Bronchial epithelial cell (primary cell): ENCODE results near the gene MBOAT7. TPM values are rescaled to one million over a fixed set of nuclear protein-coding genes. Genes with fewer than 3 reads are reported as not detected.

Experiments used
- DNase-seq: peaks from one replicate; pipeline ENCODE4 v3.0.0-alpha.2; 2010; ENCODE audit warnings: low read depth
- FAIRE-seq: peaks from 2 replicates; lab custom pipeline; 2011; peaks lifted over from hg19 to GRCh38; lab: Jason Lieb, UNC
- H3K27me3 ChIP-seq: 2 replicates; pipeline ENCODE4 v1.5.1; 2011; ENCODE audit warnings: low read length; ENCODE audit not compliant: control insufficient read depth, insufficient read depth
- H3K36me3 ChIP-seq: 2 replicates; pipeline ENCODE4 v1.5.1; 2011; ENCODE audit warnings: low read length; ENCODE audit not compliant: control insufficient read depth, insufficient read depth
- H3K4me3 ChIP-seq: 2 replicates; pipeline ENCODE4 v1.5.1; 2011; ENCODE audit warnings: mild to moderate bottlenecking, low read depth, low read length, control low read depth
- total RNA-seq: library from RNA; depleted of rRNA; stranded (reverse); fragments of >200 nt; gene quantifications from 2 replicates; pipeline ENCODE4 v1.2.1, GENCODE V29; 2014
- TF ChIP-seq, protein P1 (sequence below): IDR thresholded peaks from 2 replicates; pipeline ENCODE4 v1.5.1; 2011; ENCODE audit warnings: mild to moderate bottlenecking, moderate library complexity, low read length, control low read depth, inconsistent platforms; ENCODE audit not compliant: insufficient read depth, severe bottlenecking

Gene MBOAT7
- total RNA-seq, 1 donor from 2014 or later = 6.8 TPM

DNA sequence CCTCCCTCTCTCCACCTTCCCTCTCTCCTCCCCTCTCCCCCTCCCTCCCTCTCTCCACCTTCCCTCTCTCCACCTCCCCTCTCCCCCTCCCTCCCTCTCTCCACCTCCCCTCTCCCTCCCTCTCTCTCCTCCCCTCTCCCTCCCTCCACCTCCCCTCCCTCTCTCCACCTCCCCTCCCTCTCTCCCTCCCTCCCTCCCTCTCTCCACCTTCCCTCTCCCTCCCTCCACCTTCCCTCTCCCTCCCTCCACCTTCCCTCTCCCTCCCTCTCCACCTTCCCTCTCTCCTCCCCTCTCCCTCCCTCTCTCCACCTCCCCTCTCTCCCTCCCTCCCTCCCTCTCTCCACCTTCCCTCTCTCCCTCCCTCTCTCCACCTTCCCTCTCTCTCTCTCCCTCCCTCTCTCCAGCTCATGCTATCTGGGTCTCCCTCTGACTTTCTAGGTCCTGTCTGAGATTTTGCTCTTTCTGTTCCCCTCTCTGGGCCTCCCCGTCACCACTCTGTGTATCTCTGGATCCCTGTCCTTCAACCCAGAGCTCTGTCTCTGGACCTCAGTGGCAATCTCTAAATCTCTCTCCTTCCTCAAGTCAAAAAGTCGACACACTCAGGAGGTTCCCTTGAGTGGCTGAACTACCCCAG lies 55.3 kb downstream of the MBOAT7 start:
- FAIRE-seq (peak; percentile 13), DNase-seq (no peak)
- Histone ChIP-seq H3K4me3 (no peak overlapping the region), H3K36me3 (peaks cover 4% of the 10 kb centered on the region), H3K27me3 (no peaks in the 10 kb centered on the region)
- TF ChIP-seq, protein P1, sequence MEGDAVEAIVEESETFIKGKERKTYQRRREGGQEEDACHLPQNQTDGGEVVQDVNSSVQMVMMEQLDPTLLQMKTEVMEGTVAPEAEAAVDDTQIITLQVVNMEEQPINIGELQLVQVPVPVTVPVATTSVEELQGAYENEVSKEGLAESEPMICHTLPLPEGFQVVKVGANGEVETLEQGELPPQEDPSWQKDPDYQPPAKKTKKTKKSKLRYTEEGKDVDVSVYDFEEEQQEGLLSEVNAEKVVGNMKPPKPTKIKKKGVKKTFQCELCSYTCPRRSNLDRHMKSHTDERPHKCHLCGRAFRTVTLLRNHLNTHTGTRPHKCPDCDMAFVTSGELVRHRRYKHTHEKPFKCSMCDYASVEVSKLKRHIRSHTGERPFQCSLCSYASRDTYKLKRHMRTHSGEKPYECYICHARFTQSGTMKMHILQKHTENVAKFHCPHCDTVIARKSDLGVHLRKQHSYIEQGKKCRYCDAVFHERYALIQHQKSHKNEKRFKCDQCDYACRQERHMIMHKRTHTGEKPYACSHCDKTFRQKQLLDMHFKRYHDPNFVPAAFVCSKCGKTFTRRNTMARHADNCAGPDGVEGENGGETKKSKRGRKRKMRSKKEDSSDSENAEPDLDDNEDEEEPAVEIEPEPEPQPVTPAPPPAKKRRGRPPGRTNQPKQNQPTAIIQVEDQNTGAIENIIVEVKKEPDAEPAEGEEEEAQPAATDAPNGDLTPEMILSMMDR = no peak

DNA sequence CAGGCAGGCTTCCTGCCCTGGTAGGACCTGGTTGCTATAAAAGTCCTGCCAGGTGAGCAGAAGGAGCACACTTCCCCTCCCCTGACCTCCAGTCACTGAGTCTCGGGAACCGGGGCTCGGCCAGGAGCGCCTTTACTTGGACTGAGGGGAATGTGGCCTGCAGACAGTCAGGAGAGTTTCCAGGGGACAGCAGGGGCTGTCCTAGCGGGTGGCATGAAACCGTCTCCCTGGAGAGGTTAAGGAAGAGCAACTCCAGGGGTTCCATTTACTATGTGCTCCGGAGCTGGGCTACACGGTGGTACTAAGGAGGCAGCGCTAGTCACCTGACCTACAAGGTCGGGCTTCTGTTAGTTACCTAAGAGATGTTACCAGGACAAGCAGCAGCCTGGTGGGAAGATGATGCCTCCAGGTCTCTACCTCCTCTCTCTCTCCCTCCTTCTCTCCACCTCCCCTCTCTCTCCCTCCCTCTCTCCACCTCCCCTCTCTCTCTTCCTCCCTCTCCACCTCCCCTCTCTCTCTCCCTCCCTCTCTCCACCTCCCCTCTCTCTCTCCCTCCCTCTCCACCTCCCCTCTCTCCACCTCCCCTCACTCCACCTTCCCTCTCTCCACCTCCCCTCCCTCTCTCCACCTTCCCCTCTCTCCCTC lies 55.9 kb downstream of the MBOAT7 start:
- FAIRE-seq (no peak), DNase-seq (peak; percentile 32)
- Histone ChIP-seq H3K36me3 (peaks cover 4% of the 10 kb centered on the region), H3K27me3 (no peaks in the 10 kb centered on the region), H3K4me3 (no peak overlapping the region)
- TF ChIP-seq, protein P1 = no peak

DNA sequence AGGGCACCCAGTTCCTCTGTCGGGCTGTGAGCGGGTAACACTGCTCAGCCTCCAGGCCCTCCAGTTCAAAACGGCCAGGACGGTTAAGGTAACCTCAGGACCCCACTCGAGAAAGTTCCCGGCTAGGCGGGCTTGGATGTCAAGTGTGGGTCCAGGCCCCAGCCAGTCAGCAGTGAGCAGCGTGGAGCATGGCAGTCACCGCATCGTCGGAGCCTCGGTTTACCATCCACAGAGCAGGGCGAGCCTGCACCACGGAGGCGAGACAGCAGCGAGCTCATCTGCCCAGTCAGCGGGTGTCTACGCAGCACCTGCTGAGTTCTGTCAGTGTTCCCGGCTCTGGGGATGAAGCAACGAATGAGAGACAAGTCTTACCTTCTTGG lies 59.8 kb downstream of the MBOAT7 start:
- FAIRE-seq (no peak), DNase-seq (no peak)
- Histone ChIP-seq H3K27me3 (no peaks in the 10 kb centered on the region), H3K36me3 (peaks cover 15% of the 10 kb centered on the region), H3K4me3 (no peak overlapping the region)
- TF ChIP-seq, protein P1 = no peak

DNA sequence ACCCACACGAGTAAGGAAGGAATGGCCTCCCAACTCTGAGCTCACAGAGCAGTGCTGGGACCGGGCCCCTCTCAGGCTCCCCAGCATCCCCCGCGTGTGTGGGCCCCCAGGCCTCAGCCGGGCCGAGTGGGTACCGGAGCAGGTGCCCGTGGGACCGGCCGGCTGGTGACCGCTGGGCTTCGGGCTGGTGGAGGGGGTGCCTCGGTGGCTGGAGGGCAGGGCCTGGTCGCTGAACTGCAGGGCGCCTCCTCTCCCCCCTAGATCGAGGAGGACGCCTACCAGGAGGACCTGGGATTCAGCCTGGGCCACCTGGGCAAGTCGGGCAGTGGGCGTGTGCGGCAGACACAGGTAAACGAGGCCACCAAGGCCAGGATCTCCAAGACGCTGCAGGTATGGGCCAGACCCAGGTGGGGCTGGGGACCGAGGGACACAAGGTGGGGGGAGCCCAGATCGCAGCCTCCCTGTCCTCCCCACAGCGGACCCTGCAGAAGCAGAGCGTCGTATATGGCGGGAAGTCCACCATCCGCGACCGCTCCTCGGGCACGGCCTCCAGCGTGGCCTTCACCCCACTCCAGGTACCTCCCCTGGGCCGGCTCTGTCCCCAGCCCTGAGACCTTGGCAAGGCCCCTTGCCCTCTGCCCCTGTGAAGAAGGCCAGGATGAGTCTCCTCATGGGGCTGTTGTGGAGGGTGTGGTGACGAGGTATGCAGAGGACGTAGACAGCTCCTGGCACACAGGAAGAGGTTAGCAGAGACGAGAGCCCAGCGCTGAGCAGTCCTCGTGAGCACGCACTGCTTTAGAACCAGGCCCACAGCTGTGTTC lies 60.4 kb downstream of the MBOAT7 start:
- DNase-seq (no peak), FAIRE-seq (no peak)
- no peak overlapping the region for H3K4me3 ChIP-seq
- TF ChIP-seq, protein P1 = no peak
- peaks cover 18% of the 10 kb centered on the region for H3K36me3 ChIP-seq
- H3K27me3 ChIP-seq = no peaks in the 10 kb centered on the region

DNA sequence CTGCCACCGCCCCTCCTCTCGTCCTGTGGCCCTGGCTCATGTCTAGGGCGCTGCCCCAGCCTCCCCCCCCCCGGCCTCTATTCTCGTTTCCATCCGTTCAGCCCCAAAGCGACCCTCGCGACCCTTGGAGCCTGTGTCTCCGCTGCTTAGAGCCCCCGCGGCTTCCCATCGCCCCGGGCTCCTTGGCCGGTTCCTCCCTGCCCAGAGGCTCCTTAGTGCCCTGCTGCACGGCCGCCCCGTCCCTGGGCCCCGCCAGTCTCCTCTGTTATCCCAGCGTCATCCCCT lies 61.0 kb downstream of the MBOAT7 start:
- Histone ChIP-seq H3K4me3 (no peak overlapping the region), H3K27me3 (no peaks in the 10 kb centered on the region), H3K36me3 (peaks cover 21% of the 10 kb centered on the region)
- DNase-seq = no peak
- FAIRE-seq = no peak
- TF ChIP-seq, protein P1 = no peak
